HCT116 (cell line): ENCODE data around the gene LNPK. TPM values are rescaled to one million over a fixed set of nuclear protein-coding genes. Genes with fewer than 3 reads are reported as not detected.

Experiments
- ATAC-seq: fragments of 200-7000 bp; cut with Tn5 transposase; 2 replicates; pipeline ENCODE4 v1.9.1; 2020; ENCODE audit warnings: mild to moderate bottlenecking, moderate library complexity
- BruUV-seq: library from RNA; stranded (reverse); fragments of 400-500 nt; replicated peaks from 2 replicates; lab custom pipeline; 2021; lab: Mats Ljungman, UMichigan
- CTCF ChIA-PET: fragments of 300-600 bp; sonication (Branson Sonifier 250); formaldehyde crosslinking; loops from one replicate; lab custom pipeline; 2021; ENCODE audit warnings: antibody characterized with exemption; lab: Charles Lee
- POLR2A ChIA-PET: fragments of 300-600, 350-600 bp; sonication (Branson Sonifier 250); formaldehyde crosslinking; loops from one replicate; lab custom pipeline; 2021; ENCODE audit warnings: antibody characterized with exemption; lab: Charles Lee
- RAD21 ChIA-PET, 2 experiments: fragments of 300-600 bp; sonication (Branson Sonifier 250); formaldehyde crosslinking; loops; one replicate each; lab custom pipeline; 2023; ENCODE audit warnings: low total read pairs in 2 of 2; ENCODE audit not compliant: uncharacterized antibody in 2 of 2, unreplicated experiment in 2 of 2, low non-redundant PET in 1 of 2; lab: Charles Lee
- DNase-seq: peaks from one replicate; pipeline ENCODE4 v3.0.0-alpha.2; 2010; ENCODE audit warnings: low read depth, low spot score
- H2AFZ ChIP-seq: fragments of 200-600 bp; shearing (Covaris generic), sonication (generic); 2 replicates; pipeline ENCODE4 v1.6.1; 2017; ENCODE audit warnings: low read depth, mixed run types, mixed read lengths, antibody characterized with exemption, low read length; ENCODE audit not compliant: poor library complexity, severe bottlenecking
- H3K27ac ChIP-seq: 2 replicates; pipeline ENCODE4 v1.5.1; 2012; ENCODE audit warnings: low read depth, low read length
- H3K27me3 ChIP-seq: fragments of 200-600 bp; sonication (generic); 2 replicates; pipeline ENCODE4 v1.6.1; 2016; ENCODE audit warnings: mixed run types, low read length, mixed read lengths; ENCODE audit not compliant: insufficient read depth
- H3K36me3 ChIP-seq, 2 experiments: fragments of 200-500 bp in 1 of 2; fragments of 200-600 bp in 1 of 2; sonication (Bioruptor generic) in 1 of 2; sonication (generic) in 1 of 2; 2 replicates each; pipeline versions ENCODE4 v1.5.1 to v1.6.1; 2014 to 2016; ENCODE audit warnings: low read length in 2 of 2, inconsistent platforms in 1 of 2, mixed read lengths in 1 of 2, mixed run types in 1 of 2; ENCODE audit not compliant: insufficient read depth in 2 of 2, control insufficient read depth in 1 of 2
- H3K4me1 ChIP-seq, 2 experiments: fragments of 200-600 bp in 1 of 2; sonication (generic) in 1 of 2; 2 replicates each; pipeline versions ENCODE4 v1.5.1 to v1.6.1; 2012 to 2017; ENCODE audit warnings: low read length in 2 of 2, inconsistent platforms in 1 of 2, mild to moderate bottlenecking in 1 of 2, mixed read lengths in 1 of 2, mixed run types in 1 of 2, moderate library complexity in 1 of 2; ENCODE audit not compliant: insufficient read depth in 2 of 2, control insufficient read depth in 1 of 2
- H3K4me2 ChIP-seq: fragments of 200-600 bp; sonication (generic); 2 replicates; pipeline ENCODE4 v1.6.1; 2017; ENCODE audit warnings: mixed run types, low read length, mixed read lengths
- H3K4me3 ChIP-seq, 2 experiments: fragments of 200-600 bp in 1 of 2; sonication (generic) in 1 of 2; replicated peaks in 1 of 2; 2 replicates each; pipeline ENCODE4 v1.5.1; 2011 to 2016; ENCODE audit warnings: low read length in 2 of 2, control low read depth in 1 of 2, low read depth in 1 of 2, mild to moderate bottlenecking in 1 of 2, mixed read lengths in 1 of 2, mixed run types in 1 of 2
- H3K79me2 ChIP-seq: fragments of 200-600 bp; sonication (generic); 2 replicates; pipeline ENCODE4 v1.6.1; 2017; ENCODE audit warnings: mild to moderate bottlenecking, mixed run types, low read length, moderate library complexity, mixed read lengths; ENCODE audit not compliant: insufficient read depth
- H3K9ac ChIP-seq: fragments of 200-600 bp; sonication (generic); 2 replicates; pipeline ENCODE4 v1.6.1; 2016; ENCODE audit warnings: low read length, mixed read lengths
- H3K9me2 ChIP-seq: fragments of 200-600 bp; sonication (generic), shearing (Covaris generic); 2 replicates; pipeline ENCODE4 v1.6.1; 2017; ENCODE audit warnings: mixed run types, mild to moderate bottlenecking, moderate library complexity; ENCODE audit not compliant: insufficient read depth
- H3K9me3 ChIP-seq, 2 experiments: fragments of 200-500 bp in 1 of 2; fragments of 200-600 bp in 1 of 2; sonication (Bioruptor generic) in 1 of 2; sonication (generic) in 1 of 2; 2 replicates each; pipeline ENCODE4 v1.6.1; 2014 to 2017; ENCODE audit warnings: low read length in 2 of 2, mixed read lengths in 2 of 2, inconsistent platforms in 1 of 2, low read depth in 1 of 2, mild to moderate bottlenecking in 1 of 2, mixed run types in 1 of 2, moderate library complexity in 1 of 2; ENCODE audit not compliant: control insufficient read depth in 1 of 2, insufficient read depth in 1 of 2
- H4K20me1 ChIP-seq: fragments of 200-600 bp; sonication (generic), shearing (Covaris generic); 2 replicates; pipeline ENCODE4 v1.6.1; 2017; ENCODE audit warnings: mixed run types, mild to moderate bottlenecking, moderate library complexity; ENCODE audit not compliant: insufficient read depth
- CEBPB ChIP-seq: IDR thresholded peaks from 2 replicates; pipeline ENCODE4 v1.6.1; 2012; ENCODE audit warnings: low read depth
- CTCF ChIP-seq, 3 experiments: fragments of 200-600 bp in 1 of 3; sonication (generic) in 1 of 3; IDR thresholded peaks in 2 of 3; conservative IDR thresholded peaks in 1 of 3; 2 replicates each; pipeline ENCODE4 v1.5.1; 2012 to 2017; ENCODE audit warnings: low read depth in 2 of 3, low read length in 2 of 3, antibody characterized with exemption in 1 of 3, borderline replicate concordance in 1 of 3, control low read depth in 1 of 3, mild to moderate bottlenecking in 1 of 3, mixed read lengths in 1 of 3, mixed run types in 1 of 3, moderate library complexity in 1 of 3; ENCODE audit not compliant: insufficient read depth in 1 of 3
- EZH2 ChIP-seq: fragments of 200-600 bp; sonication (generic); IDR thresholded peaks from 2 replicates; pipeline ENCODE4 v1.6.1; 2017; ENCODE audit warnings: antibody characterized with exemption, mixed run types
- FOSL1 ChIP-seq: IDR thresholded peaks from 2 replicates; pipeline ENCODE4 v1.6.1; 2012; ENCODE audit warnings: low read depth
- POLR2A ChIP-seq: IDR thresholded peaks from 2 replicates; pipeline ENCODE4 v1.7.0; 2011; ENCODE audit warnings: borderline replicate concordance; ENCODE audit not compliant: insufficient read depth, insufficient read length; ENCODE audit errors: extremely low read depth
- RAD21 ChIP-seq: IDR thresholded peaks from 2 replicates; pipeline ENCODE4 v1.6.1; 2012; ENCODE audit warnings: low read depth, mild to moderate bottlenecking
- SIN3A ChIP-seq: IDR thresholded peaks from 2 replicates; pipeline ENCODE4 v1.6.1; 2012; ENCODE audit warnings: low read depth
- SRF ChIP-seq: IDR thresholded peaks from 2 replicates; pipeline ENCODE4 v1.6.1; 2012; ENCODE audit warnings: low read depth
- YY1 ChIP-seq: IDR thresholded peaks from 2 replicates; pipeline ENCODE4 v1.6.1; 2011; ENCODE audit warnings: low read length, low read depth, moderate library complexity, mild to moderate bottlenecking; ENCODE audit not compliant: insufficient replicate concordance; ENCODE audit errors: extremely low read depth
- intact Hi-C: fragments of 100-400 bp; cut with micrococcal nuclease; formaldehyde crosslinking; loops from 2 replicates; pipeline ENCODE4 v1.10.0; 2022
- total RNA-seq: library from RNA; stranded (reverse); gene quantifications from one replicate; pipeline ENCODE4 v1.2.1, GENCODE V29; 2021; ENCODE audit not compliant: unreplicated experiment
- TF ChIP-seq, protein P1 (sequence below): IDR thresholded peaks from 2 replicates; pipeline ENCODE4 v1.6.1; 2011; ENCODE audit warnings: mild to moderate bottlenecking, low read length, moderate library complexity; ENCODE audit not compliant: insufficient replicate concordance; ENCODE audit errors: extremely low read depth
- TF ChIP-seq, protein P2 (sequence below): IDR thresholded peaks from 2 replicates; pipeline ENCODE4 v1.6.1; 2012; ENCODE audit warnings: low read depth
- TF ChIP-seq, protein P3 (sequence below): IDR thresholded peaks from 2 replicates; pipeline ENCODE4 v1.6.1; 2012

The LNPK gene
- total RNA-seq, 1 experiment from 2014 or later, result 22.3 TPM

- ATAC-seq, result no peak
- BruUV-seq, result no TSS peak
- no peaks in the 10 kb centered on the region for H4K20me1 ChIP-seq
- POLR2A ChIA-PET, result interaction anchor here (1.6 kb wide), 1 partner anchor 8 kb away, joined by 3 read pairs; no protein-coding TSS in a partner anchor
- no peak overlapping the region for H3K9ac ChIP-seq
- H2AFZ ChIP-seq, result no peak overlapping the region
- no peak overlapping the region for H3K4me2 ChIP-seq
- H3K9me3 ChIP-seq, result no peaks in the 10 kb centered on the region
- no peaks in the 10 kb centered on the region for H3K36me3 ChIP-seq
- no peak overlapping the region for H3K27ac ChIP-seq
- H3K4me1 ChIP-seq, result no peaks in the 10 kb centered on the region
- no peak for DNase-seq
- TF ChIP-seq SRF, result no peak
- TF ChIP-seq EZH2, result no peak
- TF ChIP-seq, protein P1, sequence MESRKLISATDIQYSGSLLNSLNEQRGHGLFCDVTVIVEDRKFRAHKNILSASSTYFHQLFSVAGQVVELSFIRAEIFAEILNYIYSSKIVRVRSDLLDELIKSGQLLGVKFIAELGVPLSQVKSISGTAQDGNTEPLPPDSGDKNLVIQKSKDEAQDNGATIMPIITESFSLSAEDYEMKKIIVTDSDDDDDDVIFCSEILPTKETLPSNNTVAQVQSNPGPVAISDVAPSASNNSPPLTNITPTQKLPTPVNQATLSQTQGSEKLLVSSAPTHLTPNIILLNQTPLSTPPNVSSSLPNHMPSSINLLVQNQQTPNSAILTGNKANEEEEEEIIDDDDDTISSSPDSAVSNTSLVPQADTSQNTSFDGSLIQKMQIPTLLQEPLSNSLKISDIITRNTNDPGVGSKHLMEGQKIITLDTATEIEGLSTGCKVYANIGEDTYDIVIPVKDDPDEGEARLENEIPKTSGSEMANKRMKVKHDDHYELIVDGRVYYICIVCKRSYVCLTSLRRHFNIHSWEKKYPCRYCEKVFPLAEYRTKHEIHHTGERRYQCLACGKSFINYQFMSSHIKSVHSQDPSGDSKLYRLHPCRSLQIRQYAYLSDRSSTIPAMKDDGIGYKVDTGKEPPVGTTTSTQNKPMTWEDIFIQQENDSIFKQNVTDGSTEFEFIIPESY, result no peak
- no peak for TF ChIP-seq SIN3A
- TF ChIP-seq YY1, result no peak
- TF ChIP-seq CTCF (IDR thresholded peaks at IDR 0.05 in 2 of 3, conservative IDR thresholded peaks at IDR 0.05 in 1 of 3; ENCODE audit: borderline replicate concordance in 1 of 3, insufficient read depth in 1 of 3, low read depth in 2 of 3, low read length in 2 of 3), result no peak
- TF ChIP-seq, protein P2, sequence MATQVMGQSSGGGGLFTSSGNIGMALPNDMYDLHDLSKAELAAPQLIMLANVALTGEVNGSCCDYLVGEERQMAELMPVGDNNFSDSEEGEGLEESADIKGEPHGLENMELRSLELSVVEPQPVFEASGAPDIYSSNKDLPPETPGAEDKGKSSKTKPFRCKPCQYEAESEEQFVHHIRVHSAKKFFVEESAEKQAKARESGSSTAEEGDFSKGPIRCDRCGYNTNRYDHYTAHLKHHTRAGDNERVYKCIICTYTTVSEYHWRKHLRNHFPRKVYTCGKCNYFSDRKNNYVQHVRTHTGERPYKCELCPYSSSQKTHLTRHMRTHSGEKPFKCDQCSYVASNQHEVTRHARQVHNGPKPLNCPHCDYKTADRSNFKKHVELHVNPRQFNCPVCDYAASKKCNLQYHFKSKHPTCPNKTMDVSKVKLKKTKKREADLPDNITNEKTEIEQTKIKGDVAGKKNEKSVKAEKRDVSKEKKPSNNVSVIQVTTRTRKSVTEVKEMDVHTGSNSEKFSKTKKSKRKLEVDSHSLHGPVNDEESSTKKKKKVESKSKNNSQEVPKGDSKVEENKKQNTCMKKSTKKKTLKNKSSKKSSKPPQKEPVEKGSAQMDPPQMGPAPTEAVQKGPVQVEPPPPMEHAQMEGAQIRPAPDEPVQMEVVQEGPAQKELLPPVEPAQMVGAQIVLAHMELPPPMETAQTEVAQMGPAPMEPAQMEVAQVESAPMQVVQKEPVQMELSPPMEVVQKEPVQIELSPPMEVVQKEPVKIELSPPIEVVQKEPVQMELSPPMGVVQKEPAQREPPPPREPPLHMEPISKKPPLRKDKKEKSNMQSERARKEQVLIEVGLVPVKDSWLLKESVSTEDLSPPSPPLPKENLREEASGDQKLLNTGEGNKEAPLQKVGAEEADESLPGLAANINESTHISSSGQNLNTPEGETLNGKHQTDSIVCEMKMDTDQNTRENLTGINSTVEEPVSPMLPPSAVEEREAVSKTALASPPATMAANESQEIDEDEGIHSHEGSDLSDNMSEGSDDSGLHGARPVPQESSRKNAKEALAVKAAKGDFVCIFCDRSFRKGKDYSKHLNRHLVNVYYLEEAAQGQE, result no peak
- TF ChIP-seq POLR2A, result no peak
- no peak for TF ChIP-seq CEBPB
- TF ChIP-seq RAD21, result no peak
- no peak for TF ChIP-seq FOSL1
- TF ChIP-seq, protein P3, sequence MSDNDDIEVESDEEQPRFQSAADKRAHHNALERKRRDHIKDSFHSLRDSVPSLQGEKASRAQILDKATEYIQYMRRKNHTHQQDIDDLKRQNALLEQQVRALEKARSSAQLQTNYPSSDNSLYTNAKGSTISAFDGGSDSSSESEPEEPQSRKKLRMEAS, result no peak
- TF ChIP-seq, all 23 proteins: peak for 0
- intact Hi-C loops, result no loop called here
- Histone ChIP-seq H3K9me2 (no peaks in the 10 kb centered on the region), H3K27me3 (no peaks in the 10 kb centered on the region), H3K4me3 (no peak overlapping the region), H3K79me2 (no peaks in the 10 kb centered on the region)
- CTCF ChIA-PET, result no interaction called here
- RAD21 ChIA-PET, result no interaction called here
These were observed 66.5 kb downstream of the LNPK start for GRCh38 chr2:175935289-175936181.
